ENCODE measurements around the gene C4orf33.
"Not testable (repeated sequence)": the region's sequence is repeated elsewhere in the genome, so short reads cannot be mapped to it uniquely, and the experiment has no call there.

C4orf33 gene

GRCh38 chr4:129095811-129096454 is at the start of gene C4orf33:
C4orf33 (plus strand) TSS chr4:129096152; CDS start chr4:129102611, 6,459 bp downstream.
- TF ChIP-seq, protein P1, sequence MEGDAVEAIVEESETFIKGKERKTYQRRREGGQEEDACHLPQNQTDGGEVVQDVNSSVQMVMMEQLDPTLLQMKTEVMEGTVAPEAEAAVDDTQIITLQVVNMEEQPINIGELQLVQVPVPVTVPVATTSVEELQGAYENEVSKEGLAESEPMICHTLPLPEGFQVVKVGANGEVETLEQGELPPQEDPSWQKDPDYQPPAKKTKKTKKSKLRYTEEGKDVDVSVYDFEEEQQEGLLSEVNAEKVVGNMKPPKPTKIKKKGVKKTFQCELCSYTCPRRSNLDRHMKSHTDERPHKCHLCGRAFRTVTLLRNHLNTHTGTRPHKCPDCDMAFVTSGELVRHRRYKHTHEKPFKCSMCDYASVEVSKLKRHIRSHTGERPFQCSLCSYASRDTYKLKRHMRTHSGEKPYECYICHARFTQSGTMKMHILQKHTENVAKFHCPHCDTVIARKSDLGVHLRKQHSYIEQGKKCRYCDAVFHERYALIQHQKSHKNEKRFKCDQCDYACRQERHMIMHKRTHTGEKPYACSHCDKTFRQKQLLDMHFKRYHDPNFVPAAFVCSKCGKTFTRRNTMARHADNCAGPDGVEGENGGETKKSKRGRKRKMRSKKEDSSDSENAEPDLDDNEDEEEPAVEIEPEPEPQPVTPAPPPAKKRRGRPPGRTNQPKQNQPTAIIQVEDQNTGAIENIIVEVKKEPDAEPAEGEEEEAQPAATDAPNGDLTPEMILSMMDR (IDR thresholded peaks at IDR 0.05; ENCODE audit: insufficient read depth, missing control alignments) = no peak
- FAIRE-seq (no peak), DNase-seq (ENCODE audit: insufficient read length, low spot score) (no peak)

DNA sequence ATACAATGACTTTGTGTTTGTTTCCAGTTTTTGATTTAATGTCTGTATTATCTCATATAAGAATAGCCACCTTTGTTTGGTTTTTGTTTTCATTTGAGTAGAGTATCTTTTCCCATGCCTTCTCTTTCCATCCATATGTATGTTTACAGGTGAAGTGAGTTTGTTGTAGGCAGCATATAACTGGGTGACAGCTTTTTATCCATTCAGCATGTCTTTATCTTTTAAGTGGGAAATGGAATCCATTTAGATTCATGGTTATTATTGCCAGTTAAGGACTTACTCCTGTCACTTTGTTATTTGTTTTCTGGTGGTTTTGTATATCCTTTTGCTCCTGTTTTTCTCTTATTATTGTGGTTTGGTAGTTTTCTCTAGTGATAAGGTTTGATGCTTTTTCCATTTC is 36.9 kb upstream of the C4orf33 start:
- DNase-seq (ENCODE audit: insufficient read length, low spot score) = no peak
- FAIRE-seq = no peak

DNA sequence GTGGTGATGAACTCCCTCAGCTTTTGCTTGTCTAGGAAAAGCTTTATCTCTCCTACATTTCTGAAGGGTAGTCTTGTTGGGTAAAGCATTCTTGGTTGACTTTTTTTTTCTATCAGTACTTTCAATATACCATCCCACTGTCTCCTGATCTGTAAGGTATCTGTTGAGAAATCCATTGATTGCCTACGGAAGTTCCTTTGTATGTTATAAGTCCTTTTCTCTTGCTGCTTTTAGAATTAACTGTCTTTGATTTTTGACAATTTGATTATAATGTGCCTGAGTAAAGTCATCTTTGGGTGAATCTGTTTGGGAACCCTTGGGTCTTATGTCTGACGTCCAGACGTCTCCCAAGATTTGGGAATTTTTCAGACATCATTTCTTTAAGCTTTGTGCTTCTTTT is 33.4 kb upstream of the C4orf33 start:
- FAIRE-seq (no peak), DNase-seq (ENCODE audit: insufficient read length, low spot score) (no peak)
- TF ChIP-seq, protein P1 (IDR thresholded peaks at IDR 0.05; ENCODE audit: insufficient read depth, missing control alignments) = no peak

More for the DNA sequence above, 36.9 kb upstream of the C4orf33 start:
- TF ChIP-seq, protein P1 (IDR thresholded peaks at IDR 0.05; ENCODE audit: insufficient read depth, missing control alignments) = no peak

DNA sequence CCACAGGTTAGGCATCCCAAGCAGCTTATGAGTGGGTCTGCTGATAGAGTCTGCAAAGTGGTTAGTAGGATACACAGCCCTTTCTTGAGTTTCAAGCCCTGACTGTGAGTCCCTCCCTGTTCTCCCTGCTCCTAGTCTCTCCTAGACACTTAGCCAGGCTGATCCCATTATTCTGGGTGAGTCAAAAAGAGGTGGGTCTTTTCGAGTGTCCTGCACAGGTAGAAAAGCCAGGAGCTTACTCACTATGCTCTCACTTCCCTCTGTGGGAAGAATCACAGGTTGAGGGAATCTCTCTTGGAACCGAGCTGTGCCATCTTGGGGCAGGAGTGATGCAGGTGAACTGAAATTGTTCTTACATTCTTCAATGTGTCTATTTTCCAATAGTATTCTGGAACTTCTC is 32.3 kb upstream of the C4orf33 start:
- FAIRE-seq (no peak), DNase-seq (ENCODE audit: insufficient read length, low spot score) (no peak)
- TF ChIP-seq, protein P1 (IDR thresholded peaks at IDR 0.05; ENCODE audit: insufficient read depth, missing control alignments) = no peak

DNA sequence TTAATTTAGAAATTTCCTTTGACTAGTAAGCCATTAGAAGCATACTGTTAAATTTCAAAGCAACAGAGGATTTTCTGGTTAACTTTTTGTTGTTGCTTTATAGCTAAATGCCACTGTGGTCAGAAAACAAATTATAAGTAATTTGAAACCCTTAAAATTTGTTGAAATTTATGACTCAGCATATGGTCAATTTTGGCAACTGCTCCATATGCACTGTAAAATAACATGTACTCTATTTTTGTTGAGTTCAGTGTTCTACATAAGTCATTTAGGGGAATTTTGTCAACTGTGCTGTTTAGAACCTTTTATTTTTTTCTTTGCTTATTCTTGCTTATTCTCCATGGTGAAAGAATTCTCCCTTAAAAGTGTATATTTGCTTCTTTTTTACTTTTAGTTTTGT is 31.2 kb upstream of the C4orf33 start:
- no peak for FAIRE-seq
- TF ChIP-seq, protein P1 (IDR thresholded peaks at IDR 0.05; ENCODE audit: insufficient read depth, missing control alignments) = no peak
- no peak for DNase-seq (ENCODE audit: insufficient read length, low spot score)

- DNase-seq (ENCODE audit: insufficient read length, low spot score); FAIRE-seq: not testable (repeated sequence)
These were observed 26.4 kb upstream of the C4orf33 start for GRCh38 chr4:129069537-129069936.

DNA sequence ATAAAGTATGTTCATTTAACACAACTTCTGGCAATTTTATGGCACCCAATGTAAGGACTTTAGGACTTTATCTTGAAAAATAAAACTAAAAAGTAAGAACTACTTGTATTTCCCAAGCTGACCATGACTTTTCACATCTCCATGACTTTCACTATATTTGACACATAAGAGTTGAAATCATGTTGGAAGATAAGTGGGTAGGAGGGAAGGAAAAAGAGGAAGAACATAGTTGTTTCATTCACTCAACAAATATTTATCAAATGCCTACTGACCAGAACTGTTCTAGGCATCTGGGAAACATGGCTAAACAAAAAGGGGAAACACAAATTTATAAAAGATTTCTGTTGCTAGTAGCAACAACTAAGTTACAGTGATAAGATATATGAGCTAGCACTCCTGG is 18.6 kb upstream of the C4orf33 start:
- TF ChIP-seq, protein P1 (IDR thresholded peaks at IDR 0.05; ENCODE audit: insufficient read depth, missing control alignments) = no peak
- DNase-seq (ENCODE audit: insufficient read length, low spot score) (no peak), FAIRE-seq (peak; percentile 21)
